ENCODE measurements around the gene AIG1. TPM values are rescaled to one million over a fixed set of nuclear protein-coding genes. Genes with fewer than 3 reads are reported as not detected.

Gene AIG1
- total and polyA plus RNA-seq, 7 experiments from 2014 or later, result 6.8 to 21.8 (median 10.5) TPM

DNA sequence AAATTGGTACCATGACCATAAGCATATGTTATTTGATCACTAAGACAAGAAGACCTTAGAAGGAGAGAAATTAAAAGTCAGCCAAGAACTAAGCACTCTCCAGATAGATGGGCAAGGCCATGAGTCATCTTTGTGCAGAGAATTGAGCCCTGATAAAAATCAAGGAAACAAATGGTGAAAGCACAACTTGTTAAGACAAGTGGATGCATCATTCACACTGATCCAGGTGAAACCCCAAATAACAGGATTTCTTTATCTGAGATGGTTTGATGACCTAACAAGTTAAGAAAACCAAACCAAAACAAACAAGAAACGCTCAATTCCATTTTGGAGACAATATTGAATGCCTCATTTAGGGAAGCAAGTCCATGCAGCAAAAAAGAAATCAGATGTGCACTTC lies 268.2 kb downstream of the AIG1 start:
- H3K4me1 Mint-ChIP-seq, result no peaks in the 10 kb centered on the region
- H3K27ac ChIP-seq (ENCODE audit: low read depth, low read length), result no peak overlapping the region
- H3K9me3 Mint-ChIP-seq, result peaks cover 0 to 6% (median 0%) of the 10 kb centered on the region in 11 donors
- H3K27ac Mint-ChIP-seq, result no peak overlapping the region
- no peaks in the 10 kb centered on the region for H3K36me3 ChIP-seq (ENCODE audit: control insufficient read depth in 2 of 3, insufficient read depth in 3 of 3, low read length in 3 of 3)
- no peak overlapping the region for H3K4me3 Mint-ChIP-seq
- DNase-seq, result no peak
- ATAC-seq, result no peak
- intact Hi-C loops (cut with micrococcal nuclease), result no loop called here
- H3K4me1 ChIP-seq (ENCODE audit: control insufficient read depth in 2 of 2, insufficient read depth in 2 of 2, low read length in 2 of 2), result no peaks in the 10 kb centered on the region
- CTCF ChIA-PET, result no interaction called here
- peaks cover 0 to 9% (median 0%) of the 10 kb centered on the region in 5 donors for H3K36me3 Mint-ChIP-seq
- no peaks in the 10 kb centered on the region for H3K9me3 ChIP-seq (ENCODE audit: control insufficient read depth in 2 of 3, low read length in 3 of 3)
- POLR2A ChIA-PET, result no interaction called here
- H3K4me3 ChIP-seq (ENCODE audit: low read length), result no peak overlapping the region
- H3K27me3 Mint-ChIP-seq, result no peaks in the 10 kb centered on the region
- H3K27me3 ChIP-seq (ENCODE audit: control insufficient read depth in 2 of 2, insufficient read depth in 2 of 2, low read length in 2 of 2), result no peaks in the 10 kb centered on the region

DNA sequence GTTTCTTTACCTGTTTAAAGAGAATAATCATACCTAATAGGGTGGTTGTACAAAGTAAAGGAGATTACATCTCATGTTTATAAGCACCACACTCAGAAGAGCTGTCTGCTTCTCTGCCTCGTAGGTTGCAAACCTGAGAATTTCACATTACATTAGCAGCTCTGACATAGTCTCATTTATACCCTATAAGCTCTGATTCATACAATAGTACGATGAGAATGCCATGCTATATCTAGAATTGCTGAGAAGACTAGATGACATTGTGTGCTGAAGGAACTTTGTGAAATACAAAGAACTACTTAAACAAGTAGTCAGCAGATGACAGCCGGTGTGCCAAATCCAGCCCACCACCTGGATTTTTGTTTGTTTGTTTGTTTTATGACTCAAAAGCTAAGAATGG lies 268.6 kb downstream of the AIG1 start:
- no peaks in the 10 kb centered on the region for H3K36me3 ChIP-seq (ENCODE audit: control insufficient read depth in 2 of 3, insufficient read depth in 3 of 3, low read length in 3 of 3)
- Mint-ChIP-seq H3K27ac (no peak overlapping the region), H3K9me3 (peaks cover 0 to 6% (median 0%) of the 10 kb centered on the region in 11 donors), H3K4me3 (no peak overlapping the region), H3K4me1 (no peaks in the 10 kb centered on the region), H3K27me3 (no peaks in the 10 kb centered on the region), H3K36me3 (peaks cover 0 to 13% (median 0%) of the 10 kb centered on the region in 5 donors)
- no peak overlapping the region for H3K4me3 ChIP-seq (ENCODE audit: low read length)
- intact Hi-C loops (cut with micrococcal nuclease), result no loop called here
- DNase-seq (no peak), ATAC-seq (no peak)
- ChIA-PET CTCF (no interaction called here), POLR2A (no interaction called here)
- H3K4me1 ChIP-seq (ENCODE audit: control insufficient read depth in 2 of 2, insufficient read depth in 2 of 2, low read length in 2 of 2), result no peaks in the 10 kb centered on the region
- H3K27me3 ChIP-seq (ENCODE audit: control insufficient read depth in 2 of 2, insufficient read depth in 2 of 2, low read length in 2 of 2), result no peaks in the 10 kb centered on the region
- H3K9me3 ChIP-seq (ENCODE audit: control insufficient read depth in 2 of 3, low read length in 3 of 3), result no peaks in the 10 kb centered on the region
- H3K27ac ChIP-seq (ENCODE audit: low read depth, low read length), result no peak overlapping the region

- H3K4me3 ChIP-seq (ENCODE audit: low read length), result no peak overlapping the region
These were observed 270.7 kb downstream of the AIG1 start for GRCh38 chr6:143331362-143331761.

GRCh38 chr6:143332153-143332845 lies 271.6 kb downstream of the AIG1 start:
- no peaks in the 10 kb centered on the region for H3K9me3 ChIP-seq (ENCODE audit: control insufficient read depth in 2 of 3, low read length in 3 of 3)
- no peak overlapping the region for H3K27ac ChIP-seq (ENCODE audit: low read depth, low read length)
- no peaks in the 10 kb centered on the region for H3K27me3 ChIP-seq (ENCODE audit: control insufficient read depth in 2 of 2, insufficient read depth in 2 of 2, low read length in 2 of 2)
- Mint-ChIP-seq H3K27ac (peak overlapping the region in 1 of 9 donors; percentile 57), H3K4me1 (peaks cover 0 to 2% (median 0%) of the 10 kb centered on the region in 7 donors), H3K36me3 (peaks cover 0 to 25% (median 0%) of the 10 kb centered on the region in 5 donors), H3K9me3 (peaks cover 0 to 6% (median 0%) of the 10 kb centered on the region in 11 donors), H3K4me3 (no peak overlapping the region), H3K27me3 (no peaks in the 10 kb centered on the region)
- ChIA-PET POLR2A (no interaction called here), CTCF (no interaction called here)
- no peaks in the 10 kb centered on the region for H3K36me3 ChIP-seq (ENCODE audit: control insufficient read depth in 2 of 3, insufficient read depth in 3 of 3, low read length in 3 of 3)
- DNase-seq, result no peak
- H3K4me3 ChIP-seq (ENCODE audit: low read length), result no peak overlapping the region
- intact Hi-C loops (cut with micrococcal nuclease), result no loop called here
- no peak for ATAC-seq
- no peaks in the 10 kb centered on the region for H3K4me1 ChIP-seq (ENCODE audit: control insufficient read depth in 2 of 2, insufficient read depth in 2 of 2, low read length in 2 of 2)

More at GRCh38 chr6:143331362-143331761, 270.7 kb downstream of the AIG1 start:
- no peak overlapping the region for H3K27ac Mint-ChIP-seq
- no peaks in the 10 kb centered on the region for H3K9me3 ChIP-seq (ENCODE audit: control insufficient read depth in 2 of 3, low read length in 3 of 3)
- H3K4me1 Mint-ChIP-seq, result no peaks in the 10 kb centered on the region
- no peaks in the 10 kb centered on the region for H3K36me3 ChIP-seq (ENCODE audit: control insufficient read depth in 2 of 3, insufficient read depth in 3 of 3, low read length in 3 of 3)
- POLR2A ChIA-PET, result no interaction called here
- peaks cover 0 to 6% (median 0%) of the 10 kb centered on the region in 11 donors for H3K9me3 Mint-ChIP-seq
- no peaks in the 10 kb centered on the region for H3K27me3 ChIP-seq (ENCODE audit: control insufficient read depth in 2 of 2, insufficient read depth in 2 of 2, low read length in 2 of 2)
- no peak overlapping the region for H3K27ac ChIP-seq (ENCODE audit: low read depth, low read length)
- CTCF ChIA-PET, result no interaction called here
- DNase-seq (no peak), ATAC-seq (no peak)
- intact Hi-C loops (cut with micrococcal nuclease), result no loop called here
- H3K36me3 Mint-ChIP-seq, result peaks cover 0 to 23% (median 0%) of the 10 kb centered on the region in 5 donors
- no peaks in the 10 kb centered on the region for H3K4me1 ChIP-seq (ENCODE audit: control insufficient read depth in 2 of 2, insufficient read depth in 2 of 2, low read length in 2 of 2)
- no peak overlapping the region for H3K4me3 Mint-ChIP-seq
- no peaks in the 10 kb centered on the region for H3K27me3 Mint-ChIP-seq

DNA sequence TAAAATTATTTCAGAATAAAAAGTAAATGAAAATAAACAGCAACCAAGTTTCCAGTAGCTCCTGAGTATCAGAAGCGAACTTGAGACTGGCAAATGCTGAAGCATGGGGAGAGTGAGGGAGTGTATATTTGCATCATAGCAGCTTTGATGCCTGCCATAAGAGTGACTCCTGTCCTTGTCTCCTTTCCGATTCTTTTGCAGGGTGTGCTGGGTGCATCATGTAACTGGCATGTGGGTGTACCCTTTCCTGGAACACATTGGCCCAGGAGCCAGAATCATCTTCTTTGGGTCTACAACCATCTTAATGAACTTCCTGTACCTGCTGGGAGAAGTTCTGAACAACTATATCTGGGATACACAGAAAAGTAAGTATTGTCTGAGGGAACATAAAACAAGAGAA lies 272.4 kb downstream of the AIG1 start:
- ATAC-seq, result no peak
- Histone ChIP-seq H3K4me3 (ENCODE audit: low read length) (no peak overlapping the region), H3K9me3 (ENCODE audit: control insufficient read depth in 2 of 3, low read length in 3 of 3) (no peaks in the 10 kb centered on the region), H3K27ac (ENCODE audit: low read depth, low read length) (no peak overlapping the region), H3K36me3 (ENCODE audit: control insufficient read depth in 2 of 3, insufficient read depth in 3 of 3, low read length in 3 of 3) (no peaks in the 10 kb centered on the region), H3K4me1 (ENCODE audit: control insufficient read depth in 2 of 2, insufficient read depth in 2 of 2, low read length in 2 of 2) (no peaks in the 10 kb centered on the region), H3K27me3 (ENCODE audit: control insufficient read depth in 2 of 2, insufficient read depth in 2 of 2, low read length in 2 of 2) (no peaks in the 10 kb centered on the region)
- H3K4me3 Mint-ChIP-seq, result no peak overlapping the region
- peaks cover 0 to 27% (median 6%) of the 10 kb centered on the region in 5 donors for H3K36me3 Mint-ChIP-seq
- intact Hi-C loops (cut with micrococcal nuclease), result no loop called here
- DNase-seq, result no peak
- H3K4me1 Mint-ChIP-seq, result peaks cover 0 to 2% (median 0%) of the 10 kb centered on the region in 7 donors
- H3K27me3 Mint-ChIP-seq, result no peaks in the 10 kb centered on the region
- ChIA-PET POLR2A (no interaction called here), CTCF (no interaction called here)
- no peak overlapping the region for H3K27ac Mint-ChIP-seq
- peaks cover 0 to 6% (median 0%) of the 10 kb centered on the region in 11 donors for H3K9me3 Mint-ChIP-seq

DNA sequence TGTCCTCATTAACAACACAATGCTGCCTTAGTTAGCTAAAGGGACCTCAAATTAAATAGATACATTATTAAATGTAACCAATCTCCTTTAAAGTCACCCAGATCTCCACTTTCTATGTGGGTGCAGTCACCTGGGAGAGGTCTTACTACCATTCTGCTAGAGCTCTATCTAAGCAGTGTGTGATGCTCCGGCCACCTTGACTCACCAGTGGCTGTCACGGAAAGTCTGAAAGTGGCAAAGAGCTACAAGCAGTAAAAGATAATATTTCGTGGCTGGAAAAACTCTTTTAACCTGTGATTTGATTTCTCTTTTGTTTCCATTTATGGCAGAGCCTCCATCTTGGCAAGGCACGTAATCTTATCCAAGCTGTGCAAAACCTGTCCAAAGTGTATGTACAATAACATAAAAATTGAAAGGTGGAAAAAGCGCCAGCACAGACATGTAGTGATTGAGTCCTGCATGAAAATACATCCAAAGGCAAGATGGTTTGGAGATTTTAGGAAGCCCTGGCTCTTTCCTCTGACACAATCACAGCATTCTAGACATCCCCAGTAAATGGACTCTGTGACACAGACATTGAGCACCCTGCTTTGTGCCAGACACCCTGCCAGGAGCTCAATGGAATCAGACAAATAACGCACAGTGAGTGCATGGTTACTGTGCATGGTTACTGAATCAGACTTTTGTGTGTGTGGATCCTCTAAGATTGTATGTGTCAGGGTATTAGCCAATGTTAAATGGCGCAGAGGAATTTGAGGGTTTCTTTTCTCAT lies 273.2 kb downstream of the AIG1 start:
- Mint-ChIP-seq H3K36me3 (peaks cover 0 to 29% (median 9%) of the 10 kb centered on the region in 5 donors), H3K4me3 (no peak overlapping the region), H3K27me3 (no peaks in the 10 kb centered on the region), H3K9me3 (peaks cover 0 to 6% (median 0%) of the 10 kb centered on the region in 11 donors), H3K4me1 (peaks cover 0 to 2% (median 0%) of the 10 kb centered on the region in 7 donors), H3K27ac (no peak overlapping the region)
- H3K9me3 ChIP-seq (ENCODE audit: control insufficient read depth in 2 of 3, low read length in 3 of 3), result no peaks in the 10 kb centered on the region
- CTCF ChIA-PET, result no interaction called here
- no peak for DNase-seq
- POLR2A ChIA-PET, result no interaction called here
- H3K27me3 ChIP-seq (ENCODE audit: control insufficient read depth in 2 of 2, insufficient read depth in 2 of 2, low read length in 2 of 2), result no peaks in the 10 kb centered on the region
- intact Hi-C loops (cut with micrococcal nuclease), result no loop called here
- no peaks in the 10 kb centered on the region for H3K36me3 ChIP-seq (ENCODE audit: control insufficient read depth in 2 of 3, insufficient read depth in 3 of 3, low read length in 3 of 3)
- H3K4me1 ChIP-seq (ENCODE audit: control insufficient read depth in 2 of 2, insufficient read depth in 2 of 2, low read length in 2 of 2), result no peaks in the 10 kb centered on the region
- H3K4me3 ChIP-seq (ENCODE audit: low read length), result no peak overlapping the region
- no peak overlapping the region for H3K27ac ChIP-seq (ENCODE audit: low read depth, low read length)
- ATAC-seq, result no peak

Data from naive thymus-derived CD4-positive, alpha-beta T cell (primary cell).